ENCODE data around the gene PCDHB1.
"Not testable (repeated sequence)": the region's sequence is repeated elsewhere in the genome, so short reads cannot be mapped to it uniquely, and the experiment has no call there.

Gene PCDHB1

DNA sequence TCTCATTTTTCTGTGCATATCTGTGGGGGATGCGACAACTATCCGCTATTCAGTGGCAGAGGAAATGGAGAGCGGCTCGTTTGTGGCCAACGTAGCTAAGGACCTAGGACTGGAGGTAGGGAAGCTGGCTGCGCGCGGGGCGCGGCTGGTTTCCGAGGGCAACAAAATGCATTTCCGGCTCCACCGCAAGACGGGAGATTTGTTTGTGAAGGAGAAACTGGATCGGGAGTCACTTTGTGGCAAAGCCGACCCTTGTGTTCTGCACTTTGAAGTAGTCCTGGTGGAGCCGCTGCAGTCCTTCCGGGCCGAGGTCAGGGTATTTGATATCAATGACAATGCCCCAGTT is 320 bp downstream of the PCDHB1 start:
- DNase-seq (ENCODE audit: insufficient read length, low spot score) (no peak), FAIRE-seq (no peak)

- FAIRE-seq (no peak), DNase-seq (ENCODE audit: insufficient read length, low spot score) (no peak)
Measured at GRCh38 chr5:141077826-141078225, 26.7 kb downstream of the PCDHB1 start.

DNA sequence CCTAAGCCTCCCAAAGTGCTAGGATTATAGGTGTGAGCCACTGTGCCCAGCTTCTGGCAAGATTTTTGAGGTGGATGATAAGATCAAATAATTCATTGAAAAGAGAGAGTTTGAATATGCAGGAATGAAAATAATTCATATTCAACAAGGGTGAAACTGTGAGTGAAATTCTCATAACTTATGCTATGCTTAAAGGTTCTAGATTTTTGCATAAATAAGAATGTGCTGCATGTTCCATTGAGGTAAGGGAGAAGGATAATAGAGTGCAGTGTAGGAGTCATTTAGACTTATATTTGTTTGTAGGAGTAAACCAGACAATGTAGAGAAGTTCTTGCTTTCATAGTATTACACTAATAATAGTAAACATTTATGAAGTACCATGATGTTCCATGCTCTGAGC is 31.1 kb downstream of the PCDHB1 start:
- FAIRE-seq (no peak), DNase-seq (ENCODE audit: insufficient read length, low spot score) (no peak)

GRCh38 chr5:141084487-141084989 is 33.4 kb downstream of the PCDHB1 start:
- FAIRE-seq (no peak), DNase-seq (ENCODE audit: insufficient read length, low spot score) (no peak)

- FAIRE-seq (no peak), DNase-seq (ENCODE audit: insufficient read length, low spot score) (no peak)
Measured at GRCh38 chr5:141094481-141095262, 43.5 kb downstream of the PCDHB1 start, which contains the start of gene PCDHB2. PCDHB2 (plus strand) TSS chr5:141094615; CDS start chr5:141094791, 176 bp downstream.

DNA sequence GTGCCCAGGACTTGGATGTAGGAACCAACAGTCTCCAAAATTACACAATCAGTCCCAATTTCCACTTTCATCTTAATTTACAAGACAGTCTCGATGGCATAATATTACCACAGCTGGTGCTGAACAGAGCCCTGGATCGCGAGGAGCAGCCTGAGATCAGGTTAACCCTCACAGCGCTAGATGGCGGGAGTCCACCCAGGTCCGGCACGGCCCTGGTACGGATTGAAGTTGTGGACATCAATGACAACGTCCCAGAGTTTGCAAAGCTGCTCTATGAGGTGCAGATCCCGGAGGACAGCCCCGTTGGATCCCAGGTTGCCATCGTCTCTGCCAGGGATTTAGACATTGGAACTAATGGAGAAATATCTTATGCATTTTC is 44.1 kb downstream of the PCDHB1 start:
- FAIRE-seq (no peak), DNase-seq (ENCODE audit: insufficient read length, low spot score) (no peak)

DNA sequence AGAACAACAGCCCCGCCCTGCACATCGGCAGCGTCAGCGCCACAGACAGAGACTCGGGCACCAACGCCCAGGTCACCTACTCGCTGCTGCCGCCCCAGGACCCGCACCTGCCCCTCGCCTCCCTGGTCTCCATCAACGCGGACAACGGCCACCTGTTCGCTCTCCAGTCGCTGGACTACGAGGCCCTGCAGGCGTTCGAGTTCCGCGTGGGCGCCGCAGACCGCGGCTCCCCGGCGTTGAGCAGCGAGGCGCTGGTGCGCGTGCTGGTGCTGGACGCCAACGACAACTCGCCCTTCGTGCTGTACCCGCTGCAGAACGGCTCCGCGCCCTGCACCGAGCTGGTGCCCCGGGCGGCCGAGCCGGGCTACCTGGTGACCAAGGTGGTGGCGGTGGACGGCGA is 45.0 kb downstream of the PCDHB1 start:
- DNase-seq (ENCODE audit: insufficient read length, low spot score); FAIRE-seq: not testable (repeated sequence)

DNA sequence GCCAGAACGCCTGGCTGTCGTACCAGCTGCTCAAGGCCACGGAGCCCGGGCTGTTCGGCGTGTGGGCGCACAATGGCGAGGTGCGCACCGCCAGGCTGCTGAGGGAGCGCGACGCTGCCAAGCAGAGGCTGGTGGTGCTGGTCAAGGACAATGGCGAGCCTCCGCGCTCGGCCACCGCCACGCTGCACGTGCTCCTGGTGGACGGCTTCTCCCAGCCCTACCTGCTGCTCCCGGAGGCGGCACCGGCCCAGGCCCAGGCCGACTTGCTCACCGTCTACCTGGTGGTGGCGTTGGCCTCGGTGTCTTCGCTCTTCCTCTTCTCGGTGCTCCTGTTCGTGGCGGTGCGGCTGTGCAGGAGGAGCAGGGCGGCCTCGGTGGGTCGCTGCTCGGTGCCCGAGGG is 45.4 kb downstream of the PCDHB1 start:
- not testable (repeated sequence) for DNase-seq (ENCODE audit: insufficient read length, low spot score); FAIRE-seq

GRCh38 chr5:141100243-141100805 is 49.1 kb downstream of the PCDHB1 start, which contains the start of gene PCDHB3:
PCDHB3 (plus strand) TSS chr5:141100473; CDS start chr5:141100650, 177 bp downstream.
- DNase-seq (ENCODE audit: insufficient read length, low spot score), result no peak
- FAIRE-seq, result no peak

- FAIRE-seq (no peak), DNase-seq (ENCODE audit: insufficient read length, low spot score) (no peak)
Measured at GRCh38 chr5:141101059-141101458, 49.9 kb downstream of the PCDHB1 start.

- FAIRE-seq; DNase-seq (ENCODE audit: insufficient read length, low spot score): not testable (repeated sequence)
Measured at GRCh38 chr5:141102070-141102469, 50.9 kb downstream of the PCDHB1 start.

- DNase-seq (ENCODE audit: insufficient read length, low spot score); FAIRE-seq: not testable (repeated sequence)
Measured at GRCh38 chr5:141102471-141102870, 51.3 kb downstream of the PCDHB1 start.

- DNase-seq (ENCODE audit: insufficient read length, low spot score) (no peak), FAIRE-seq (no peak)
Measured at GRCh38 chr5:141105350-141105749, 54.2 kb downstream of the PCDHB1 start.

Measured in GM19239 (cell line).